MM.1S (cell line): ENCODE measurements around the gene FOXP4.

Experiments
- DNase-seq: peaks from one replicate; pipeline ENCODE4 v3.0.0-alpha.2; 2015
- H2AFZ ChIP-seq: fragments of 300-600 bp; sonication (generic); 2 replicates; pipeline ENCODE4 v1.6.0; 2016; ENCODE audit warnings: antibody characterized with exemption, low read length
- H3F3A ChIP-seq: fragments of 300-600 bp; sonication (generic); 2 replicates; pipeline ENCODE4 v1.6.1; 2016; ENCODE audit warnings: mild to moderate bottlenecking, antibody characterized with exemption, low read length, moderate library complexity, mixed read lengths; ENCODE audit not compliant: insufficient read depth
- H3K27ac ChIP-seq: fragments of 300-600 bp; sonication (generic); 2 replicates; pipeline ENCODE4 v1.5.1; 2016; ENCODE audit warnings: mild to moderate bottlenecking, low read length
- H3K27me3 ChIP-seq: fragments of 300-600 bp; sonication (generic); replicated peaks from 2 replicates; pipeline ENCODE4 v1.6.0; 2016; ENCODE audit warnings: low read length; ENCODE audit not compliant: insufficient read depth
- H3K36me3 ChIP-seq: fragments of 300-600 bp; sonication (generic); replicated peaks from 2 replicates; pipeline ENCODE4 v1.6.1; 2016; ENCODE audit warnings: mild to moderate bottlenecking, low read length, mixed read lengths; ENCODE audit not compliant: insufficient read depth
- H3K4me1 ChIP-seq: fragments of 300-600 bp; sonication (generic); 2 replicates; pipeline ENCODE4 v1.6.1; 2016; ENCODE audit warnings: low read length, mixed read lengths
- H3K4me2 ChIP-seq: fragments of 300-600 bp; sonication (generic); 2 replicates; pipeline ENCODE4 v1.6.0; 2016; ENCODE audit warnings: low read depth, low read length
- H3K4me3 ChIP-seq: fragments of 300-600 bp; sonication (generic); 2 replicates; pipeline ENCODE4 v1.5.1; 2016; ENCODE audit warnings: low read length, mixed read lengths
- H3K79me2 ChIP-seq: fragments of 300-600 bp; sonication (generic); 2 replicates; pipeline ENCODE4 v1.6.1; 2016; ENCODE audit warnings: mixed run types, low read length, mixed read lengths
- H3K9ac ChIP-seq: fragments of 300-600 bp; sonication (generic); 2 replicates; pipeline ENCODE4 v1.6.1; 2016; ENCODE audit warnings: low read length, mixed read lengths
- H3K9me2 ChIP-seq: fragments of 300-600 bp; sonication (generic); replicated peaks from 2 replicates; pipeline ENCODE4 v1.6.1; 2016; ENCODE audit warnings: mild to moderate bottlenecking, low read length, mixed read lengths; ENCODE audit not compliant: insufficient read depth
- H3K9me3 ChIP-seq: fragments of 300-600 bp; sonication (generic); replicated peaks from 2 replicates; pipeline ENCODE4 v1.6.1; 2016; ENCODE audit warnings: mild to moderate bottlenecking, low read length, mixed read lengths; ENCODE audit not compliant: insufficient read depth
- H4K20me1 ChIP-seq: fragments of 300-600 bp; sonication (generic); 2 replicates; pipeline ENCODE4 v1.6.1; 2016; ENCODE audit warnings: mild to moderate bottlenecking, low read length, moderate library complexity, mixed read lengths; ENCODE audit not compliant: insufficient read depth
- EZH2 ChIP-seq: fragments of 300-600 bp; sonication (generic); optimal IDR thresholded peaks from 2 replicates; pipeline ENCODE3; 2017; ENCODE audit warnings: low read depth, mild to moderate bottlenecking, antibody characterized with exemption, low read length, mixed read lengths
- EZH2phosphoT487 ChIP-seq: fragments of 300-600 bp; sonication (generic); IDR thresholded peaks from 2 replicates; pipeline ENCODE4 v1.6.1; 2018; ENCODE audit warnings: antibody characterized with exemption, low read length
- TF ChIP-seq, protein P1 (sequence below): fragments of 300-600 bp; sonication (generic); IDR thresholded peaks from 2 replicates; pipeline ENCODE4 v1.5.1; 2016; ENCODE audit warnings: antibody characterized with exemption, low read length, mixed read lengths

The FOXP4 gene

DNA sequence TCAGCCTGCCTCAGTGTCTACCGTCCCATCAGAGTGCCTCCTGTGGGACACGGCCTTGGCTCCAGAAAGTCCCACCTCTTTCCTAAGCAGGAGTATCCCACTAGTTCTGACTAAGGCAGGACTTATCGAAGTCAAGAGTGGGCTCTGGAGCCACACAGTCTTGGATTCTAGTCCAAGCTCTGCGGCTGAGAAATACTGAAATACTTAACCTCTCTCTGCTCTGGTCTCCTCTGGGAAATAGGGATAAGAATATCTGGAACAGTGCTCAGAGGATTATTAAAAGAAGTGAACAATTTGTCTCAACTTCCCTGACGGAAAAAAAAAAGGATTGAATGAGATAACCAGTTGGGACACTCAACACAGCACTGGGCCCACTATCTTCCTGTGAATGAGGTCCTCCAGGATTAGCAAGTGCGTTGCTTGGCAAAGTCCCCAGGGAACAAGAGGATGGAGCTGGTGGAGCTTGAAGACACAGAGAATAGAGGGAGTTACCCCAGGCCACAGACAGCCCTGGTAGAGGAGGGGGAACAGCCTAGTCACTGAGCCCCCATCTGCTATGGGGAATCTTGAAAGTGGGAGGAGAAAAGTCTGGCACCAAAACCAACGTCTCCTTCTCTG lies 34.6 kb upstream of the FOXP4 start:
- TF ChIP-seq EZH2phosphoT487 (no peak), EZH2 (no peak)
- TF ChIP-seq, protein P1, sequence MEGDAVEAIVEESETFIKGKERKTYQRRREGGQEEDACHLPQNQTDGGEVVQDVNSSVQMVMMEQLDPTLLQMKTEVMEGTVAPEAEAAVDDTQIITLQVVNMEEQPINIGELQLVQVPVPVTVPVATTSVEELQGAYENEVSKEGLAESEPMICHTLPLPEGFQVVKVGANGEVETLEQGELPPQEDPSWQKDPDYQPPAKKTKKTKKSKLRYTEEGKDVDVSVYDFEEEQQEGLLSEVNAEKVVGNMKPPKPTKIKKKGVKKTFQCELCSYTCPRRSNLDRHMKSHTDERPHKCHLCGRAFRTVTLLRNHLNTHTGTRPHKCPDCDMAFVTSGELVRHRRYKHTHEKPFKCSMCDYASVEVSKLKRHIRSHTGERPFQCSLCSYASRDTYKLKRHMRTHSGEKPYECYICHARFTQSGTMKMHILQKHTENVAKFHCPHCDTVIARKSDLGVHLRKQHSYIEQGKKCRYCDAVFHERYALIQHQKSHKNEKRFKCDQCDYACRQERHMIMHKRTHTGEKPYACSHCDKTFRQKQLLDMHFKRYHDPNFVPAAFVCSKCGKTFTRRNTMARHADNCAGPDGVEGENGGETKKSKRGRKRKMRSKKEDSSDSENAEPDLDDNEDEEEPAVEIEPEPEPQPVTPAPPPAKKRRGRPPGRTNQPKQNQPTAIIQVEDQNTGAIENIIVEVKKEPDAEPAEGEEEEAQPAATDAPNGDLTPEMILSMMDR = no peak
- H3K4me2 ChIP-seq = no peak overlapping the region
- H3K27me3 ChIP-seq = peaks cover 66% of the 10 kb centered on the region

DNA sequence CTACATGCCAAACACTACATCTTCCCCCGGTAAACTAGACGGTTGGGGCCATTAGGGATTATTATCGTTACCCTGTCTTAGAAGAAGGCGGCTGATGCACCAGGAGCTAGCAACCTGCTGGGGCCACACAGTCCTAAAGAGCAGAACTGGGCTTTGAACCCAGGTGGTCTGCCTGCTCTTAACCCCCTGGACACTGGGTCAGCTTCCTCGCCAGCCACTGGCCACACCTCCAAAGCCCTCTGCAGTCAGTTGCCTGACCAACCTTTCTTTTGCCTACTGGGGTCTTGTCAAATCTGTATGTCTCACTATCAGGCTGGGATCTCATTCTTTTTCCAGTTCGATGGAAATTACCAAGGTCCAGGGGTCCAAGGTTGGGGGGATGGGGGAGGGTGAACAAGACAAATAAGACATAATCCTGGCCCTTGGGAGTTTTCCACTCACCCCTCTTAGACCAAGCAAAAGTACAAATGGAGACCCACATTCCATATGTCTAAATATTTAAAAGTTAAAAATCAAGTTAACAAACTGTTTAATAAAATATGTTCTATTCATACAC lies 34.0 kb upstream of the FOXP4 start:
- no peaks in the 10 kb centered on the region for H3K4me1 ChIP-seq
- H3K9me3 ChIP-seq = no peaks in the 10 kb centered on the region
- H3K27me3 ChIP-seq = peaks cover 69% of the 10 kb centered on the region
- TF ChIP-seq, protein P1 = no peak
- TF ChIP-seq EZH2phosphoT487 (no peak), EZH2 (no peak)
- no peaks in the 10 kb centered on the region for H3K9me2 ChIP-seq
- H3K4me3 ChIP-seq = no peak overlapping the region
- H3K9ac ChIP-seq = no peak overlapping the region
- no peak overlapping the region for H3K27ac ChIP-seq
- DNase-seq = no peak
- no peaks in the 10 kb centered on the region for H3K79me2 ChIP-seq
- H3K4me2 ChIP-seq = no peak overlapping the region
- no peaks in the 10 kb centered on the region for H3K36me3 ChIP-seq
- H3F3A ChIP-seq = no peaks in the 10 kb centered on the region
- H4K20me1 ChIP-seq = no peaks in the 10 kb centered on the region
- H2AFZ ChIP-seq = no peak overlapping the region

More for the DNA sequence above, 34.6 kb upstream of the FOXP4 start:
- no peak overlapping the region for H2AFZ ChIP-seq
- no peaks in the 10 kb centered on the region for H3K9me2 ChIP-seq
- no peaks in the 10 kb centered on the region for H3K9me3 ChIP-seq
- no peaks in the 10 kb centered on the region for H3K4me1 ChIP-seq
- H3F3A ChIP-seq = no peaks in the 10 kb centered on the region
- no peak overlapping the region for H3K27ac ChIP-seq
- no peak for DNase-seq
- no peaks in the 10 kb centered on the region for H3K79me2 ChIP-seq
- no peak overlapping the region for H3K9ac ChIP-seq
- no peaks in the 10 kb centered on the region for H4K20me1 ChIP-seq
- H3K36me3 ChIP-seq = no peaks in the 10 kb centered on the region
- H3K4me3 ChIP-seq = no peak overlapping the region

DNA sequence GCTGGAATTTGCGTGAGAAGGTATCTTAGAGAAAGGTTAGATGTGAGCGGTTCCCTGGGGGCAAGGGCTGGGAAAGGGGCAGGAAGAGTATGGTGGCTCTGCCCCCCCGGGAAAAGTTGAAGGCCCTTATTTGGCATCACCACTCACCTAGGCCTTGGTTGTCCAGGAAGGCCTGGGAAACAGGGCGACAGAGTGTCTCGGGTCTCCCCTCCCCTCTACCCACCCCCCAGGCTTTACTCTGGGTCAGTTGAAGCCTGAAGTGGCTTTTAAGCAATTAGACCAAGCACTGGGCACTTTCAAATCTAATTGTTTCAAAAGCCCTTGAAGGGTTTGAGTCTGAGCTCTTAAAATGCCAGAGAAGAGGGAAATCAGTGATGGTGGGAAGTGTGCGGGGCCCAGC lies 30.2 kb upstream of the FOXP4 start:
- no peak for DNase-seq
- TF ChIP-seq EZH2 (no peak), EZH2phosphoT487 (no peak)
- TF ChIP-seq, protein P1 = no peak
- H3K4me1 ChIP-seq = no peaks in the 10 kb centered on the region

More for the DNA sequence above, 30.2 kb upstream of the FOXP4 start:
- no peak overlapping the region for H3K4me2 ChIP-seq
- H3F3A ChIP-seq = no peaks in the 10 kb centered on the region
- H3K36me3 ChIP-seq = no peaks in the 10 kb centered on the region
- peaks cover 64% of the 10 kb centered on the region for H3K27me3 ChIP-seq
- no peak overlapping the region for H3K9ac ChIP-seq
- H3K9me2 ChIP-seq = no peaks in the 10 kb centered on the region
- H3K27ac ChIP-seq = no peak overlapping the region
- no peaks in the 10 kb centered on the region for H4K20me1 ChIP-seq
- H3K9me3 ChIP-seq = no peaks in the 10 kb centered on the region
- no peak overlapping the region for H3K4me3 ChIP-seq
- no peak overlapping the region for H2AFZ ChIP-seq
- H3K79me2 ChIP-seq = no peaks in the 10 kb centered on the region
